Measurements from ENCODE around the gene CCDC54.

- TF ChIP-seq CTCF (IDR thresholded peaks at IDR 0.05) (no peak), EP300 (IDR thresholded peaks at IDR 0.05) (no peak), POLR2A (IDR thresholded peaks at IDR 0.05) (no peak)
Measured at GRCh38 chr3:107367353-107367752, 9.9 kb upstream of the CCDC54 start.

All from stomach (tissue), 4 donors.